ENCODE measurements around the gene GIPC1. TPM values are rescaled to one million over a fixed set of nuclear protein-coding genes. Genes with fewer than 3 reads are reported as not detected.

Gene GIPC1
- total RNA-seq, 1 donor: 155 TPM

DNA sequence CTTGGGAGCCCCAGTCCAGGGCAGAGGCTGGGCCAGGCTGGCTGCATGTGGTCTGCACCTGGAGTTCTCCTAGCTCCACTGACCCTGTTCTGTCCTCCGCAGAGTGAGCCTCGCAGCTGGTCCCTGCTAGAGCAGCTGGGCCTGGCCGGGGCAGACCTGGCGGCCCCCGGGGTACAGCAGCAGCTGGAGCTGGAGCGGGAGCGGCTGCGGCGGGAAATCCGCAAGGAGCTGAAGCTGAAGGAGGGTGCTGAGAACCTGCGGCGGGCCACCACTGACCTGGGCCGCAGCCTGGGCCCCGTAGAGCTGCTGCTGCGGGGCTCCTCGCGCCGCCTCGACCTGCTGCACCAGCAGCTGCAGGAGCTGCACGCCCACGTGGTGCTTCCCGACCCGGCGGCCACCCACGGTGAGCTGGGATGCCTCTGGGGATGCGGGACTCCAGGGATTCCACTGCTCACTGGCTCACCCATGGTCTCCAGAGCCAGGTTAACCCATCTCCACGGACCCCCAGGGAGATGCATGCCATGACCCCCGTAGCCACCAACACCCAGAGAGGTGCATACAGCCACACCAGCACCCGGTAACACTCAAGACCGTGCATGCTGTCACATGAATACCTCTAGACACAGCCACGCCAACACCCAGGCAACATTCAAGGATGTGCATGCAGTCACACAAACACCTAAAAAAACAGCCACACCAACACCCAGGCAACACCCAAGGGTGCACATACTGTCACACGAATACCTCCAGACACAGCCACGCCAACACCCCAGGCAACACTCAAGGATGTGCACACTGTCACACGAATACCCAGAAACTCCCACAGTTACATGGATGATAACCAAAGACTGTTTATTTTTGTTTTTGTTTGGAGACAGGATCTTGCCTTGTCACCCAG lies 54.6 kb downstream of the GIPC1 start:
- DNase-seq (ENCODE audit: low read depth): no peak
- TF ChIP-seq CTCF (IDR thresholded peaks at IDR 0.05; ENCODE audit: insufficient read depth, low read depth, low read length): no peak
- H3K4me3 ChIP-seq (ENCODE audit: low read depth, low read length): no peak overlapping the region

GRCh38 chr19:14440049-14440448 lies 55.9 kb downstream of the GIPC1 start:
- no peak overlapping the region for H3K4me3 ChIP-seq (ENCODE audit: low read depth, low read length)
- DNase-seq (ENCODE audit: low read depth): peak; percentile 8
- no peak for TF ChIP-seq CTCF (IDR thresholded peaks at IDR 0.05; ENCODE audit: insufficient read depth, low read depth, low read length)

DNA sequence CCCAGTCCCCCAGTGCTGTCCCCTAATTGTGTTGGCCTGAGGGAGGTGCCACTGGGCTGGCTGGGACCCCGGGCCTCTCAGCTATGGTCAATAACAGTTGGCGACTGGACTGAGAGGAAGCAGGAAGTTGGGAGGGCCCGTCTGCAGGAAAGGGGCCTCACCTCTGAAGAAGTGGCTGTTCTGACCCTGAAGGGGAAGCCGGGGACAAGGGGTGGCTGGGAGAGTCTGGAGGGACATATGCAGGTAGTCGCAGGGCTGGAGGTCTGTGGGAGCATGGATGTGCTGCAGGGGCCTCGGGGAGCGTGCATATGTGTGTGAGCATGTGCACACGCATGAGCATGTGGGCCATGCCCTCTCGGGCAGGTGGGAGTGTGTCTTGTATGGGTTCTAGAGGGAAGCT lies 56.9 kb downstream of the GIPC1 start:
- no peak for TF ChIP-seq CTCF (IDR thresholded peaks at IDR 0.05; ENCODE audit: insufficient read depth, low read depth, low read length)

DNA sequence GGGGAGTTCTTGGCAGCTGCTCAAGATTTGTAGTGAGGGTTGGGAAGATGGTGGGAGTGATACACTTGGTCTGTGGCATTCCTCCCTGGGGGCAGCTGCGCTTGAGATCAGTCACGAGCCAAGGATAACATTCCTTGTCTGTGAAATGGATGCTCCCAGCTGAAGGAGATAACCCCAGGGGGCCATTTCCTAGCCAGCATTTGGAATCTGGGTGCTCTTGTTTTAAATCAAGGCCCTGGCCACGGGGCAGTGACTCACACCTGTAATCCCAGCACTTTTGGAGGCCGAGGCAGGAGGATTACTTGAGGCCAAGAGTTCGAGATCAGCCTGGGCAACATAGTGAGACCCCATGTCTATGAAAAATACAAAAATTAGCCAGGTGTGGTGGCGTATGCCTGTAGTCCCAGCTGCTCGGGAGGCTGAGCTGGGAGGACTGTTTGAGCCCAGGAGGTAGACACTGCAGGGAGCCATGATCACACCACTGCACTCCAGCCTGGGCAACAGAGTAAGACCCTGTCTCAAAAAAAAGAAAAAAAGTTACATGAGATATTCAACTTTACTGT lies 58.3 kb downstream of the GIPC1 start:
- no peak overlapping the region for H3K4me3 ChIP-seq (ENCODE audit: low read depth, low read length)
- no peak for DNase-seq (ENCODE audit: low read depth)
- no peak for TF ChIP-seq CTCF (IDR thresholded peaks at IDR 0.05; ENCODE audit: insufficient read depth, low read depth, low read length)

More for the DNA sequence above, 56.9 kb downstream of the GIPC1 start:
- H3K4me3 ChIP-seq (ENCODE audit: low read depth, low read length): no peak overlapping the region
- no peak for DNase-seq (ENCODE audit: low read depth)

DNA sequence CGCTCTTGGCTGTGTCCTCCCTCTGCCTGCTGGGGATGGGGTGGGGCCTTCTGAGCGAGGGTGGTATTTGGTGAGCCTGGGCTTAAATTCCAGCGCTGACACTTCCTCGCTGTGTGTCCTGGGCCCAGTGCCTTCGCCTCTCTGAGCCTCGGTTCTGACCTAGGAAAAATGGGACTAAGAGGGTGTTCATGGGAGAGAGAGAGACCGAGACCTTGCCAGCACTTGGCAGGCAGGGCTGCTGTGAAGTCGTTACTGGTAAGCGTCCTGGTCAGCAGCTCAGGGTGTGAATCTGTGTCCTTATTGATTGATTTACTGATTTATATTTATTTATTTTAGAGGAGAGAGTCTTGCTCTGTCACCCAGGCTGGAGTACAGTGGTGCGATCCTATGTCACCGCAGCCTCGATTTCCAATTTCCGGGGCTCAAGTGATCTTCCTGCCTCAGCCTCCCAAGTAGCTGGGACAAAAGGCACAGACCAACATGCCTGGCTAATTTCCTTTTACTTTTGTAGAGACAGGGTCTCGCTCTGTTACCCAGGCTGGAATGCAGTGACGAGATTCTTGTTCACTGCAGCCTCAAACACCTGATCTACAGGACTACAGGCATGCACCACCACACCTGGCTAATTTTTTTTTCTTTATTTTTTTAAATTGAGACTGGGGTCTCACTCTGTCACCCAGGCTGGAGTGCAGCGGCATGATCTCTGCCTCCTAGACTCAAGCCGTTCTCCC lies 60.4 kb downstream of the GIPC1 start:
- no peak for TF ChIP-seq CTCF (IDR thresholded peaks at IDR 0.05; ENCODE audit: insufficient read depth, low read depth, low read length)
- DNase-seq (ENCODE audit: low read depth): no peak
- H3K4me3 ChIP-seq (ENCODE audit: low read depth, low read length): peak overlapping the region; percentile 70

GRCh38 chr19:14434543-14435319 lies 61.2 kb downstream of the GIPC1 start:
- peak; percentile 82 for DNase-seq (ENCODE audit: low read depth)
- peak overlapping the region; percentile 70 for H3K4me3 ChIP-seq (ENCODE audit: low read depth, low read length)
- no peak for TF ChIP-seq CTCF (IDR thresholded peaks at IDR 0.05; ENCODE audit: insufficient read depth, low read depth, low read length)
